NCI-H748 treated with DMSO at 0.1 percent for 48 hours (cell line): ENCODE measurements around the gene COA1.
"Not testable (repeated sequence)": the region's sequence is repeated elsewhere in the genome, so short reads cannot be mapped to it uniquely, and the experiment has no call there.

Experiments
- DNase-seq: peaks from one replicate; lab custom pipeline; 2025; lab: John Stamatoyannopoulos, UW

The COA1 gene

GRCh38 chr7:43758029-43758821 lies 28.9 kb upstream of the COA1 start, which contains the start of gene BLVRA:
Gene BLVRA (plus strand): TSS chr7:43758680. CDS start chr7:43771159, 12,479 bp downstream.
- no peak for DNase-seq

GRCh38 chr7:43757073-43757720 lies 27.9 kb upstream of the COA1 start:
- DNase-seq, result no peak

- DNase-seq, result no peak
Measured at GRCh38 chr7:43756368-43757072, 27.2 kb upstream of the COA1 start.

GRCh38 chr7:43754596-43754995 lies 25.3 kb upstream of the COA1 start:
- no peak for DNase-seq

- DNase-seq, result no peak
Measured at GRCh38 chr7:43753843-43754242, 24.5 kb upstream of the COA1 start.

- DNase-seq, result no peak
Measured at GRCh38 chr7:43753271-43753810, 24.0 kb upstream of the COA1 start.

- no peak for DNase-seq
Measured at GRCh38 chr7:43752411-43752810, 23.1 kb upstream of the COA1 start.

GRCh38 chr7:43750016-43750887 lies 20.9 kb upstream of the COA1 start:
- no peak for DNase-seq

- DNase-seq, result no peak
Measured at GRCh38 chr7:43749383-43749940, 20.1 kb upstream of the COA1 start.

GRCh38 chr7:43747328-43748105 lies 18.2 kb upstream of the COA1 start:
- DNase-seq, result no peak

GRCh38 chr7:43742692-43743091 lies 13.4 kb upstream of the COA1 start:
- no peak for DNase-seq

- DNase-seq, result no peak
Measured at GRCh38 chr7:43737467-43738127, 8.3 kb upstream of the COA1 start.

GRCh38 chr7:43735802-43736603 lies 6.7 kb upstream of the COA1 start:
- DNase-seq, result no peak

GRCh38 chr7:43735403-43735801 lies 6.1 kb upstream of the COA1 start:
- DNase-seq, result no peak

GRCh38 chr7:43734575-43735332 lies 5.4 kb upstream of the COA1 start:
- not testable (repeated sequence) for DNase-seq

GRCh38 chr7:43731494-43731893 lies 2.2 kb upstream of the COA1 start:
- not testable (repeated sequence) for DNase-seq

- DNase-seq, result no peak
Measured at GRCh38 chr7:43729924-43730248, 563 bp upstream of the COA1 start.

GRCh38 chr7:43727494-43727893 lies 1.8 kb downstream of the COA1 start:
- DNase-seq, result no peak
